Activated T-cell treated with anti-CD3 and anti-CD28 coated beads, Interleukin-2, amount 50 U/mL, for 24 hours (primary cell): ENCODE measurements around the gene SPOCK1.

Source experiments
- DNase-seq: peaks from one replicate; pipeline ENCODE4 v3.0.0-alpha.2; 2020
- H3K27ac Mint-ChIP-seq: 2 replicates; pipeline ENCODE4 v1.8.0; 2020; ENCODE audit warnings: mild to moderate bottlenecking, mixed read lengths
- H3K27me3 Mint-ChIP-seq: 2 replicates; pipeline ENCODE4 v1.8.0; 2020; ENCODE audit warnings: mixed read lengths
- H3K36me3 Mint-ChIP-seq: 2 replicates; pipeline ENCODE4 v1.8.0; 2020; ENCODE audit warnings: low read depth, mixed read lengths
- H3K4me1 Mint-ChIP-seq: 2 replicates; pipeline ENCODE4 v1.8.0; 2020; ENCODE audit warnings: low read depth, mixed read lengths
- H3K4me3 Mint-ChIP-seq: 2 replicates; pipeline ENCODE4 v1.8.0; 2020; ENCODE audit warnings: mild to moderate bottlenecking, moderate library complexity, mixed read lengths
- H3K9me3 Mint-ChIP-seq: 2 replicates; pipeline ENCODE4 v1.8.0; 2020; ENCODE audit warnings: mixed read lengths

SPOCK1 gene

DNA sequence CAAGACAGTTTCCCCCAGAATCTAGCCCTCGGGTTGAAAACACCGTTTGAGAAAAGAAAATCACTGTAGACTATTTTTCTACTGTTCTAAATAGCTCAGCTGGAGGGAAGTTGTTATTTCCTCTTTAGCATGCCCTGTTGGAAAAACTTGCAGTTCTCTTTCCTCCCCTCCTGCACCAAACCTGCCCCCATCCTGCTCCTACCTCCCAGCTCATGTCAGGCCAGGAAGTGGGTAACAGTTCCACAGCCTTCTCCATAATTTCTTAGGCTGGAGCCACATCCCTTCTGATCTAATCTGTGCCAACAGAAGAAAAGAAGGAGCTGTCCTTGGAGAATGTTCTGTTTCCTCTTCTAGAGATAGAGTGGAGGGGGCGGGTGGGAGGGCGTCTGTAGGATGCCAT lies 437.7 kb downstream of the SPOCK1 start:
- Mint-ChIP-seq H3K4me1 (no peaks in the 10 kb centered on the region), H3K27ac (no peak overlapping the region), H3K4me3 (no peak overlapping the region), H3K27me3 (peaks cover 5% of the 10 kb centered on the region), H3K9me3 (no peaks in the 10 kb centered on the region), H3K36me3 (no peaks in the 10 kb centered on the region)
- DNase-seq, result no peak

DNA sequence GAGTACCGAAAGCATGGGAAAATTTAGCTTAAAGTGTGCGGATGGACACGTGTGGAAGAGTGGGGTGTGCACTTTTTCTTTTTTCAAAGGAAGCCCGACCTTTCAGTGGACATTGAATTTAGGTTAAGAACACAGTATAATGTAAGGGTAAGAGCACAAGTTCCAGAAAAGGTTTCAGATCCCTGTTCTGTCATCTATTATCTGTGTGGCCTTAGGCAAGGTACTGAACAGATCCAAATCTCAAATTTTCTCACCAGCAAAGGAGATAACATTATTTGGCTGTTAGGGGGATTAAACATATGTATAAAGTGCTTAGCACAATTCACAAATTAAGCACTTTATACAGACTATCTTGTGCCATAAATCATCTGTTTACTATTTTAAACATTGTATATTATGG lies 441.0 kb downstream of the SPOCK1 start:
- DNase-seq, result no peak

DNA sequence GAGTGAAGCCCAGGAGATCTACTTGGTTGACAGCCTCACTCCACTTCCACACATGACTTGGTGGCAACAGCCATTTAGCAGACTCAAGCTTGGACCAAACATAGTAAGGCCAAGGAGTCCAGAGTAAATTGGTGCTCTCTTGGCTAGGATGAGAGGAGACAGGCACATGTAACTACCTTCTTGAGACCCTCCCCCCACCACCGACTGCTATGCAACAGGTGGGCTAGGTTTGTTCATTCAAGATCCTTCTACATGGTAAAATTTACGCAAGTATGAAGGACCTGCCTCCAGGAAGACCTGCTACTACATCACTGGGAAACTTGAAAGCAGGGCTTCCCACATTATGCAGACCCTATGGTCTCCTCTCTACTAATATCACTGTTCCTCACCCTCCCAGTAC lies 442.4 kb downstream of the SPOCK1 start:
- DNase-seq, result no peak
- no peaks in the 10 kb centered on the region for H3K4me1 Mint-ChIP-seq
- H3K36me3 Mint-ChIP-seq, result no peaks in the 10 kb centered on the region

More for the DNA sequence above, 441.0 kb downstream of the SPOCK1 start:
- Mint-ChIP-seq H3K36me3 (no peaks in the 10 kb centered on the region), H3K27ac (no peak overlapping the region), H3K4me1 (no peaks in the 10 kb centered on the region), H3K4me3 (no peak overlapping the region), H3K9me3 (no peaks in the 10 kb centered on the region), H3K27me3 (peaks cover 5% of the 10 kb centered on the region)

DNA sequence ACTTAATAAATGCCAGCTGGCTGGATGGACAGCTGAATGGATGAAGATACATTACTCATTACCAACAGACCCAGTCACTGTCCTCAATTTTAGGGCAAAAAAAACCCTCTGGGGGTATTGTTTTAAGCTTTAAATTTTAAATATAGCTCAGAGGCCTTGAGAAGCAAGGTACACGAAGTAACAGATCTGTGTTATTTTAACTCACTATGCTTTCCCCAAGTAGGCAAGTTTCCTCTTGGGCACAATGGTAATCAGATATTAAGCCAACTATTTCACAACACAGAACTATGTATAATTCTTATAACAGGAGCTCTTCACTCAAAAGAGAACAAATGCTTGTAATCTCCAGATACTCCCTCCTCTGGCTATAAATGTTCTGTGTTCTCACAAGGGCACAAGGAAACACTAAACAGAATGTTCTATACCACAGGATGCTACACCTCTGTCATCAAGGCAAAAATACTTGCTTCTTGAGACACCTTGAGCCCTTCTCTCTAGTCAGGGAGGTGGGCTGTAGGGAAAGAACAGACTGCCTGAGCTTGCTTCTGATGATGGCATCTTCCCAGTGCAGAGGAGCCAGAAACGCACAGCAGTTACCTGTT lies 443.8 kb downstream of the SPOCK1 start:
- no peaks in the 10 kb centered on the region for H3K36me3 Mint-ChIP-seq
- peaks cover 5% of the 10 kb centered on the region for H3K27me3 Mint-ChIP-seq
- H3K4me3 Mint-ChIP-seq, result no peak overlapping the region
- no peak for DNase-seq
- no peaks in the 10 kb centered on the region for H3K9me3 Mint-ChIP-seq
- H3K4me1 Mint-ChIP-seq, result no peaks in the 10 kb centered on the region
- no peak overlapping the region for H3K27ac Mint-ChIP-seq

More for the DNA sequence above, 442.4 kb downstream of the SPOCK1 start:
- Mint-ChIP-seq H3K4me3 (no peak overlapping the region), H3K9me3 (no peaks in the 10 kb centered on the region), H3K27ac (no peak overlapping the region), H3K27me3 (peaks cover 5% of the 10 kb centered on the region)

DNA sequence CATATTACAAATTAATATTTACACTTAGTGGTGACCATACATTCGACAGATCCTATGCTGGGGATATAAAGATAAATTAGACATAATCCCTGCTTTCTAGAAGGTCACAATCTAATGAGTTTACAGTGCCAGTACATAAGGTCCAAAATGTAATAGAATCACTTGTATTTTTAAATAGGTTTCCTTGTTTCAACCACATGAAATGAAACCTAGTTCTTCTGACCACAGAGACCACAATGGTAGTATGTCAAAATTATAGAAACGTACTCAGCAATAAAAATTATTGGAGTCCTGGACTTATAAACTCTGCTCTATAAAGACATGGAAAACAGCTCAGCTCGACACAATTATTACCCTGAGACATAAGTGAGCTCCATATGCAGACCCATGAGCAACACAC lies 444.3 kb downstream of the SPOCK1 start:
- H3K4me3 Mint-ChIP-seq, result no peak overlapping the region
- H3K36me3 Mint-ChIP-seq, result no peaks in the 10 kb centered on the region
- H3K9me3 Mint-ChIP-seq, result no peaks in the 10 kb centered on the region
- no peak for DNase-seq
- H3K27me3 Mint-ChIP-seq, result peaks cover 5% of the 10 kb centered on the region
- H3K27ac Mint-ChIP-seq, result no peak overlapping the region
- H3K4me1 Mint-ChIP-seq, result no peaks in the 10 kb centered on the region

DNA sequence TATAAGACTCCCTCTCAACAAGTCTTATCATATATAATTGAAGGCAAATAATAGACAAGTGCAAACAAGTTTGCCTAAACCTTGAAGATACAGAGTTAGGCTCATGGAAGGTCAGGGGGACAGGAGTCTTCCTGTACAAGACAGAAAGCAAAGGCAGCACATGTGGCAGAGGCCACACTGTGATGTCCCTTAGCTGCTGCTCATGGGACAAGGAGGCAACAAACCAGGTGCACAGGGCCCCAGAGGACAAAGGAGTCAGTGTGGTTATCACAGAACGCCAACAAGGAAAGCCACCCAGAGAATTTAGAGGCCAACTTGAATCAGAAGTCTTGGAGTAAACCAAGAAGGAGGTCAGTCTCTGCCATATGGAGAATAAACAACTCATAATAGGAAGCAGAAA lies 444.8 kb downstream of the SPOCK1 start:
- no peaks in the 10 kb centered on the region for H3K9me3 Mint-ChIP-seq
- no peaks in the 10 kb centered on the region for H3K4me1 Mint-ChIP-seq
- H3K36me3 Mint-ChIP-seq, result no peaks in the 10 kb centered on the region
- H3K27me3 Mint-ChIP-seq, result peaks cover 5% of the 10 kb centered on the region
- no peak for DNase-seq
- no peak overlapping the region for H3K4me3 Mint-ChIP-seq
- no peak overlapping the region for H3K27ac Mint-ChIP-seq

DNA sequence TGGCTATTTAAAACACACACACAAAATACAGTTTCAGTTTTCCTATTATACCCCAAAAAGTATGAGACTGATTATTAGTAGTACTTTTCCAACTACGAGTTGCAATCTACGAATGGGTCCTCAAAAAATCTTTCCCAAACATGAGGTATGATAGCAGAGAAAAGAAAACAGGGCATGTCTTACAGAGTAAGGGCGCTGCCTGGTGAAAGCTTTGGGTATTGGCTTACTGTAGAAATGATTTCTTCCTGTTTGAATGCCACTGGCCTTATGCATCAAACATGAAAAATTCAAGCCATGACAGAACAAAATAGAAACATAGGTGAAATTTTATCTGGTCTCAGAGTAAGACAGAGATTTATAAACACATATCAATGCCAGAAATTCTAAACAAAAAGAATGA lies 448.0 kb downstream of the SPOCK1 start:
- H3K27me3 Mint-ChIP-seq, result no peaks in the 10 kb centered on the region
- no peaks in the 10 kb centered on the region for H3K36me3 Mint-ChIP-seq
- H3K27ac Mint-ChIP-seq, result no peak overlapping the region
- H3K9me3 Mint-ChIP-seq, result no peaks in the 10 kb centered on the region
- DNase-seq, result no peak
- H3K4me1 Mint-ChIP-seq, result no peaks in the 10 kb centered on the region
- no peak overlapping the region for H3K4me3 Mint-ChIP-seq

DNA sequence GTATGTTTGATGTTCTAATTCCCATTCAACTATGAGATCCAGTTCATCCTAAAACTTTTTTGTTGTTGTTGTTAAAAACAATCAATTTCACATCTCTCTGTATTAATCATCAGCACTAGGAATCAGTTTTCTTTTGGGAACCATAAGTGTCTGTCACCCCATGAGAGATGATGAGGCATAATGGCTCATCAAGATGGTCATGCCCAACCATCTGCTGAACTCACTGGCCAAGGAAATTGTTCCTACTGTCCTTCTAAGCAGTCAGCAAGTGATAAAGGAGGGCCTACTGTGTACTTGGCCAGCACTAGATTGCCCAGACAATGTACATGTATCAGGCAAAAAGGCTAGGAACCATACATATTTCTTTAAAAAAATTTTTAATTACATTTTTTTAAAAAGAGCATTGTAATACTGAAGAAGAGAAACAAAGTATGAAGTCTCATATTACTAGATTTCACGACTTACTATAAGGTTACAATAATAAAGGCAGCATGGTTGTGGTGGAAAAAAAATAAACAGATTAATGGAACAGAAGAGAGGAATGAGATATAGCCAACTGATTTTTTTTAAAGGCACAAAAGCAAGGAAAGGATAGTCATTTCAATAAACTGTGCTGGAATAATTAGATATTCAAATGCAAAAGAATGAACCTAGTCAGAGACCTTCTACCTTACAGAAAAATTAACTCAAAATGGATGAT lies 458.3 kb downstream of the SPOCK1 start:
- no peak overlapping the region for H3K27ac Mint-ChIP-seq
- no peaks in the 10 kb centered on the region for H3K4me1 Mint-ChIP-seq
- no peaks in the 10 kb centered on the region for H3K27me3 Mint-ChIP-seq
- H3K9me3 Mint-ChIP-seq, result peaks cover 15% of the 10 kb centered on the region
- H3K4me3 Mint-ChIP-seq, result no peak overlapping the region
- DNase-seq, result no peak
- no peaks in the 10 kb centered on the region for H3K36me3 Mint-ChIP-seq

DNA sequence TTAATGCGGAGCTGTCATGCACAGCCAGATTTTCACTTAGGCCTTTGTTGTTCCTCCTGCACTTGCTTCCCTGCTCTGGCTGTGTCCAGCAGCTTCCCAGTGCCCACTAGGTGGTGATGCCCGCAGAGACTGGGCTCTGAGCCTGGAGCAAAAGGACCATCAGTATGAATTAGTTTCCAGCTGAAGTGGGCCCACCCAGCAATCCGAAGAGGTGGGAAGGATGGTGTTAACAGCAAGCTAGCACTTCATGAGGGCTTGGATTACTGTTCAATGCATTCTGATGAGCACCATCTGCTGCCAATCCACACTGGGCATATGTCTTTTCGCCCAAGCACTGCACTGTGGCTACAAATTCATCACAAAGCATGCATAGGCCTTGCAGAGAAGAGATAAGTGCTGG lies 459.1 kb downstream of the SPOCK1 start:
- Mint-ChIP-seq H3K36me3 (no peaks in the 10 kb centered on the region), H3K27me3 (no peaks in the 10 kb centered on the region), H3K4me3 (no peak overlapping the region), H3K9me3 (peaks cover 15% of the 10 kb centered on the region), H3K27ac (no peak overlapping the region), H3K4me1 (no peaks in the 10 kb centered on the region)
- no peak for DNase-seq

DNA sequence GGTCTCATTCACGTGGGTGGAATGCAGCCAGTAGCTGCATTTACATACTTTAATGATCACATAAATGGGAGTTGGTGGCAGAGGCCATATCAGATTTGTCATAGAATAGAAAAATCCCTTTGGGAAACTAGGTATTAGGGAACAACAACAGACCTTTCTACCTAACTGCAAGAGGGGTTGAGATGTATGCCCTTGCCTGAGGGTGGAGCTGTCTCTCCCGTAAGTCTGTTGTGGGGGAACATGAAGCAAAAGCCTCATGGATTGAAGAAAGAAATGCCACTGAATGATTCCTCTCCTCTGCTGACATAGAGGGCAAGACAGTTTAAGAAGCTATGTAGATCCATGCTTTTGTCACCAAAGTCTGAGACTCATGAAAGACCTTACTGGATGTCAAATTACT lies 461.3 kb downstream of the SPOCK1 start:
- H3K9me3 Mint-ChIP-seq, result peaks cover 8% of the 10 kb centered on the region
- no peaks in the 10 kb centered on the region for H3K4me1 Mint-ChIP-seq
- no peak overlapping the region for H3K27ac Mint-ChIP-seq
- H3K27me3 Mint-ChIP-seq, result no peaks in the 10 kb centered on the region
- no peak overlapping the region for H3K4me3 Mint-ChIP-seq
- DNase-seq, result no peak
- no peaks in the 10 kb centered on the region for H3K36me3 Mint-ChIP-seq

DNA sequence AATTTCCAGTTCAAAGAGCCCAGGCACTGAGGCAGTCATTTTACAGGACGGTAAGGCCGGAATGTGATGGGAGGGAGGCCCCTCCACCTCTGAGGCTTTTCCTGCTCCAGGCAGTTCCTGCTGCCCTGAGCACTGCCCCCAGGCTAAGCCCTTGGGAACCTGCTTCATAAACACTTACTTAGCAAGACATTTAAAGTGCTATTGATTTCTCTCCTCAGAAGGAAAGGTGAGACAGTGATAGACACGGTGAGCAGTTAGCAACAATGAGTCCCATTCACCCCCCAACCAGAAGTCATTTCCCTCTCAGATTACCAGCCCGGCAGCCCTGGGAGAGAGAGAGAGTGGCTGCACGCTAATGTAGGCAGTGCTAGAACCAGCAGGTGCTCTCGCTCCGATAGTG lies 462.5 kb downstream of the SPOCK1 start:
- Mint-ChIP-seq H3K27ac (no peak overlapping the region), H3K4me3 (no peak overlapping the region)

DNA sequence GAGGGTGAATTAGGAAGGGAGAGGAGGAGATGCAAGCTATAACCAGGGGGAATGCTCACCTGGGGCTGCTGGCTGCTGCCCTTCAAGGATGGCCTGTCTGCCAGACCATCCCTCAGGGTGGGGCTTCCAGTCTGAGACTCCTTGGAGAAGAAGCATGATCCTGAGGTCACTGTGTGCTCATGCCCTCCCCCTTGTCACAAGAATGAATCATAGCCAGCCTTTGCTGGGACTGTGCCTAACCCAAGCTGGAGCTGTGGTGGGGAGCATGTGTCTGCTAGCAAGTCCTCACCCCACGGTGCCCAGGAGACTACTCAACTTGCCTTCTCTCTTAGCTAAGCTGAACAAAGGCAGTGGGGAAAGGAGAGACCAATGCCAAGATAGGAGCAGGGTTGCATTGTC lies 463.6 kb downstream of the SPOCK1 start:
- Mint-ChIP-seq H3K27me3 (no peaks in the 10 kb centered on the region), H3K27ac (no peak overlapping the region), H3K4me1 (no peaks in the 10 kb centered on the region), H3K9me3 (no peaks in the 10 kb centered on the region), H3K36me3 (no peaks in the 10 kb centered on the region), H3K4me3 (no peak overlapping the region)
- no peak for DNase-seq

More for the DNA sequence above, 462.5 kb downstream of the SPOCK1 start:
- H3K27me3 Mint-ChIP-seq, result no peaks in the 10 kb centered on the region
- no peaks in the 10 kb centered on the region for H3K36me3 Mint-ChIP-seq
- no peak for DNase-seq
- no peaks in the 10 kb centered on the region for H3K9me3 Mint-ChIP-seq
- H3K4me1 Mint-ChIP-seq, result no peaks in the 10 kb centered on the region

DNA sequence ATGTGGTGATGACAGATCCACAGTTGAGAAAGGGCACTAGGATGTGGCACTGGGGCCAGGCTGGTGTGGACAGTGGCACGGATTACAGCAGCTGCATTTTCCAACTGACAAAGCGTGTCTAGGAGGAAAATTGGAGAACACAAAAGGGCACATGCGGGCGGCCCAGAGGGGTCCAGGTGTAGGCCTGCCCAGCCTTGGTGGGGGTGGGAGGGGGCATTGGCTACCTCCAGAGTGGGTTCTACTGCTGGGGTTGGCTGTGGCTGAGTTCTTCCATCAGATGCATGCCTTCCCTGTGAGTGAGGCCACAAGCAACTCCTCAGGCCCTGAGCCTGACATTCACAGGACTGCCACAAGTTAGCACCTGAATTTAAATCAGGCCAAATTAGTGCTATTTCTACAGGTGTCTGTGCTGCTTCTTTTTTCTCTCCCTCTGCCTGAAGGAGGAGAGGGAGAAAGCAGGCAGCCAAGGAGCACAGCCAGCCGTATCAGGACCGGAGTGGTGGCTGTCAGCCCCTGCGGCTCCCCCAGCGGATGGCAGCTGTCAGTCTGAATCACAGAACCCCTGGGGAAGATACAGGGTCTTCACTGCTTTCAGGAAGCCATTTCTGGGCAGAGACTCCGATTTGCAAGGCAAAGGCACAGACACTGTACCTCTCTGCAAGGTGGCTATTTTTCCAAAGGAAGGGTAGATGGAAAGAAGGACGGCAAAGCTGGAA lies 464.2 kb downstream of the SPOCK1 start:
- H3K4me3 Mint-ChIP-seq, result no peak overlapping the region

DNA sequence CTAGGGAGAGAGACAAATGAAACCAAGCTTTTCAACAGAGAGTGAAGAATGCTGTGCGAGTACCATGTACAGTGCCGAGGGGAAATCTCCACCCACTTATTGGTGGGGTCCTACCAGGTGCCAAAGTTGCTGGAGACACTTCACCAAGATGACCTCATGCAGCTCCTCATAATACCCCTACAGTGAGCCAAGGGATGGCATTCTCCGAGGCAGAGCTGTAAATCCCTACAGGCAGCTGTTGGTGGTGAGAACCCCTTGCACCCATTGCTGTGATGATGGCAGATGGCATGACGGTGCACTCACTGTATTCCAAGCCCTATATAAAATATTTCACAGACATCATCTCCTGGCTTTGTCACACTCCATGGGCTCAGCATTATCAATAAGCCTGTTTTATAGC lies 464.9 kb downstream of the SPOCK1 start:
- no peak overlapping the region for H3K27ac Mint-ChIP-seq
- H3K9me3 Mint-ChIP-seq, result no peaks in the 10 kb centered on the region
- no peaks in the 10 kb centered on the region for H3K4me1 Mint-ChIP-seq
- DNase-seq, result no peak
- no peaks in the 10 kb centered on the region for H3K27me3 Mint-ChIP-seq
- H3K36me3 Mint-ChIP-seq, result no peaks in the 10 kb centered on the region
- no peak overlapping the region for H3K4me3 Mint-ChIP-seq

More for the DNA sequence above, 464.2 kb downstream of the SPOCK1 start:
- no peaks in the 10 kb centered on the region for H3K36me3 Mint-ChIP-seq
- no peaks in the 10 kb centered on the region for H3K27me3 Mint-ChIP-seq
- H3K9me3 Mint-ChIP-seq, result no peaks in the 10 kb centered on the region
- DNase-seq, result no peak
- no peaks in the 10 kb centered on the region for H3K4me1 Mint-ChIP-seq
- H3K27ac Mint-ChIP-seq, result no peak overlapping the region

DNA sequence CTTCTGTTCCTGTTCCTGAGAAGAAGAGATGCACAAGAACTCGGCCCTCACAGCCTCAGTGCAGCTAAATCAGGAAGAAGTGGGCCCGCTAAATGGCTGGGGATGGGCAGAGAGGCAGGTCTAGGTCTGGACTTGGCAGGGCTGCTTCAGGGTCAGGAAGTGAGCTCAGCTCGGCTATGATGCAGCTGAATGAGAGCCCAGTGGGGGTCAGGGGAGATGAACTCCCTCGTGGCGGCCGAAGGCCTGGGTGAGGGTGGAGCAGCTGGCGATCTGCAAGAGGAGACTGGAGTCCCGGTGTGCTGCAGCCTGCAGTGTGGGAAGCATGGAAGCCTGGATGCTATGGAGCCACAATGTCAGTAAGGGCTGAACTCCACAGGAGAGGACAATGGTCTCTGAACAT lies 466.2 kb downstream of the SPOCK1 start:
- H3K36me3 Mint-ChIP-seq, result no peaks in the 10 kb centered on the region
- H3K9me3 Mint-ChIP-seq, result no peaks in the 10 kb centered on the region
- no peak for DNase-seq
- H3K4me3 Mint-ChIP-seq, result no peak overlapping the region
- no peaks in the 10 kb centered on the region for H3K4me1 Mint-ChIP-seq
- no peak overlapping the region for H3K27ac Mint-ChIP-seq
- no peaks in the 10 kb centered on the region for H3K27me3 Mint-ChIP-seq
